ENCODE measurements around the gene NFIB. TPM values are rescaled to one million over a fixed set of nuclear protein-coding genes. Genes with fewer than 3 reads are reported as not detected.

Gene NFIB
- total and polyA plus RNA-seq, 2 donors (not counting 3 experiments of a cell fraction or from before 2014, with no cell fraction given), result 26.4 to 174 TPM

DNA sequence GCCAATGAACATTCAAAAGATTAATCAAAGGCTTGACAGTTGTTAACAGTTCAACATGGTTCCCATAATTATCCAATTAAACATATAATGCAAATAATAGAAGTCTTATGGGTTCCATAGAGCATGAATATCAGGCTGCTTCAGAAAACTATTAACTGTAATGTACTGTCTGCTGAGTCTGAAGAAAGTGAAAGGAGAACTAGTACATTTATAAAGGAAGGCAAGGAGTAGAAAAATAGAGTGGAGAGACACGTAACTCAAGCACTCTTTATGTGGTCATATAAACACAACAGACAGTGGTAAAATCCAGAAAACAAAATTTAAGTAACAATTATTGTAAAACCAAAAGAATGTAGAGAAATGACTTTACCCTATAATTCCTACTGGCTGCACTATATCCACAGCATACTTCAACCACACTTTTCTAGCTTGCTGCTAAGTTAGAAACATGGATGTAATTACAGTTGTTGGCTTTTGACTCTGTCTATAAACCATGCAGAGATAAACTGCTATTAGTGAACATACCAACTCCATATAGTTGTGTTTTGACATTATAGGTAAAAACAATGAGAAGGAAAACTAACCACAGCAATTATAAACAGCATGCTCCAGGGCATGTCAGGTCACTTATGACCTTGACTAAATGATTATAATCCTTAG is 32.7 kb downstream of the NFIB start:
- peaks cover 15% of the 10 kb centered on the region for H4K20me1 ChIP-seq (replicated peaks; ENCODE audit: control insufficient read depth, extremely low read depth, insufficient read depth, low read length)
- FAIRE-seq, result no peak
- no peak for DNase-seq (ENCODE audit: low read depth, low spot score)
- no peaks in the 10 kb centered on the region for H3K9me1 ChIP-seq (replicated peaks; ENCODE audit: control insufficient read depth, extremely low read depth, insufficient read depth, low read length)
- peaks cover 35% of the 10 kb centered on the region for H3K4me1 ChIP-seq (ENCODE audit: control insufficient read depth, extremely low read depth, insufficient read depth, low read length)
- H3K27ac ChIP-seq (ENCODE audit: insufficient read depth, low read depth, low read length), result no peak overlapping the region
- no peak overlapping the region for H3K4me3 ChIP-seq (replicated peaks in 1 of 3; ENCODE audit: insufficient read depth in 1 of 3, low read depth in 1 of 3, low read length in 3 of 3)
- H3K4me2 ChIP-seq (ENCODE audit: insufficient read depth, low read length), result no peak overlapping the region
- no peaks in the 10 kb centered on the region for H3K27me3 ChIP-seq (ENCODE audit: control insufficient read depth in 2 of 2, insufficient read depth in 2 of 2, low read length in 2 of 2)
- BruUV-seq (replicated peaks), result no TSS peak
- no peaks in the 10 kb centered on the region for H3K9me3 ChIP-seq (replicated peaks; ENCODE audit: control insufficient read depth, insufficient read depth, low read length)
- ChIA-PET POLR2A (no interaction called here), CTCF (no interaction called here)
- H3K9ac ChIP-seq (replicated peaks; ENCODE audit: extremely low read depth, insufficient read depth, low read length), result no peak overlapping the region
- TF ChIP-seq FOS (IDR thresholded peaks at IDR 0.05; ENCODE audit: borderline replicate concordance, insufficient read depth, low read length) (no peak), CTCF (IDR thresholded peaks at IDR 0.05; ENCODE audit: extremely low read depth in 1 of 2, insufficient read depth in 1 of 2, low read depth in 1 of 2, low read length in 2 of 2) (no peak), EZH2 (IDR thresholded peaks at IDR 0.05; ENCODE audit: borderline replicate concordance, low read depth, low read length, severe bottlenecking) (no peak), POLR2AphosphoS5 (IDR thresholded peaks at IDR 0.05; ENCODE audit: insufficient read depth, low read depth, low read length) (no peak), GATA2 (IDR thresholded peaks at IDR 0.05; ENCODE audit: insufficient read depth, insufficient read length, low read depth, low read length) (no peak), MAX (IDR thresholded peaks at IDR 0.05; ENCODE audit: insufficient read depth, insufficient read length) (no peak), POLR2A (IDR thresholded peaks at IDR 0.05; ENCODE audit: low read depth, low read length) (no peak), MYC (IDR thresholded peaks at IDR 0.05; ENCODE audit: low read depth, low read length) (no peak), JUN (IDR thresholded peaks at IDR 0.05; ENCODE audit: borderline replicate concordance, insufficient read depth, insufficient read length, low read depth) (no peak)
- H2AFZ ChIP-seq (ENCODE audit: low read depth, low read length), result no peak overlapping the region
- dilution Hi-C loops (cut with MboI; ENCODE audit: extremely low pct_ligation_motif_present, low sequenced_read_pairs), result no loop called here
- H3K36me3 ChIP-seq (ENCODE audit: control insufficient read depth in 2 of 2, extremely low read depth in 1 of 2, insufficient read depth in 2 of 2, low read length in 2 of 2), result peaks cover 0 to 5% of the 10 kb centered on the region in 2 experiments
- peaks cover 94% of the 10 kb centered on the region for H3K79me2 ChIP-seq (ENCODE audit: control insufficient read depth, insufficient read depth, low read length)
- intact Hi-C loops (cut with micrococcal nuclease), result loop anchor here (2.0 kb wide), 1 partner anchor 18 kb away; no protein-coding TSS in a partner anchor

Data from endothelial cell of umbilical vein (primary cell).